Parathyroid adenoma (tissue), 2 donors: ENCODE results near the gene MS4A5.

Experiments used
- H2AFZ ChIP-seq: fragments of 300-600 bp; sonication (generic); one replicate; pipeline ENCODE4 v1.7.0; 2017; ENCODE audit warnings: antibody characterized with exemption, mild to moderate bottlenecking
- H3K27ac ChIP-seq: fragments of 300-600 bp; sonication (generic); one replicate; pipeline ENCODE4 v1.7.0; 2017
- H3K27me3 ChIP-seq: fragments of 300-600 bp; sonication (generic); one replicate; pipeline ENCODE4 v1.7.0; 2017; ENCODE audit warnings: low read length; ENCODE audit not compliant: control insufficient read depth, insufficient read depth
- H3K36me3 ChIP-seq: fragments of 300-600 bp; sonication (generic); one replicate; pipeline ENCODE4 v1.7.0; 2017; ENCODE audit warnings: low read length; ENCODE audit not compliant: control insufficient read depth, insufficient read depth
- H3K4me1 ChIP-seq: fragments of 300-600 bp; sonication (generic); one replicate; pipeline ENCODE4 v1.7.0; 2017; ENCODE audit warnings: control low read depth
- H3K4me2 ChIP-seq: fragments of 300-600 bp; sonication (generic); one replicate; pipeline ENCODE4 v1.7.0; 2017; ENCODE audit warnings: low read length
- H3K4me3 ChIP-seq: fragments of 300-600 bp; sonication (generic); one replicate; pipeline ENCODE4 v1.7.0; 2017; ENCODE audit warnings: low read depth, low read length
- H3K79me2 ChIP-seq: fragments of 300-600 bp; sonication (generic); one replicate; pipeline ENCODE4 v1.7.0; 2017; ENCODE audit warnings: control low read depth
- H3K9ac ChIP-seq: fragments of 300-600 bp; sonication (generic); one replicate; pipeline ENCODE4 v1.7.0; 2017; ENCODE audit warnings: mild to moderate bottlenecking
- H3K9me3 ChIP-seq: fragments of 300-600 bp; sonication (generic); one replicate; pipeline ENCODE4 v1.7.0; 2017; ENCODE audit warnings: low read length; ENCODE audit not compliant: control insufficient read depth
- CTCF ChIP-seq: fragments of 300-600 bp; sonication (generic); IDR thresholded peaks from one replicate; pipeline ENCODE4 v1.7.0; 2017; ENCODE audit warnings: antibody characterized with exemption, mild to moderate bottlenecking
- donor health status: primary hyperparathyroidism.

Gene MS4A5, protein sequence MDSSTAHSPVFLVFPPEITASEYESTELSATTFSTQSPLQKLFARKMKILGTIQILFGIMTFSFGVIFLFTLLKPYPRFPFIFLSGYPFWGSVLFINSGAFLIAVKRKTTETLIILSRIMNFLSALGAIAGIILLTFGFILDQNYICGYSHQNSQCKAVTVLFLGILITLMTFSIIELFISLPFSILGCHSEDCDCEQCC

GRCh38 chr11:60429272-60429671, at the start of gene MS4A5:
TSS of gene MS4A5 (plus strand) at chr11:60429572. CDS start at chr11:60429675, 103 bp downstream.
- H3K9ac ChIP-seq: no peak within 1 kb of the TSS
- H2AFZ ChIP-seq: no peak within 1 kb of the TSS
- TF ChIP-seq CTCF: no peak
- no peaks in the 10 kb centered on the region for H3K36me3 ChIP-seq
- H3K9me3 ChIP-seq: no peaks in the 10 kb centered on the region
- no peaks in the 10 kb centered on the region for H3K27me3 ChIP-seq
- no peaks in the 10 kb centered on the region for H3K79me2 ChIP-seq
- no peaks in the 10 kb centered on the region for H3K4me1 ChIP-seq
- no peak within 1 kb of the TSS for H3K4me2 ChIP-seq
- H3K27ac ChIP-seq: no peak within 1 kb of the TSS
- H3K4me3 ChIP-seq: no peak within 1 kb of the TSS

DNA sequence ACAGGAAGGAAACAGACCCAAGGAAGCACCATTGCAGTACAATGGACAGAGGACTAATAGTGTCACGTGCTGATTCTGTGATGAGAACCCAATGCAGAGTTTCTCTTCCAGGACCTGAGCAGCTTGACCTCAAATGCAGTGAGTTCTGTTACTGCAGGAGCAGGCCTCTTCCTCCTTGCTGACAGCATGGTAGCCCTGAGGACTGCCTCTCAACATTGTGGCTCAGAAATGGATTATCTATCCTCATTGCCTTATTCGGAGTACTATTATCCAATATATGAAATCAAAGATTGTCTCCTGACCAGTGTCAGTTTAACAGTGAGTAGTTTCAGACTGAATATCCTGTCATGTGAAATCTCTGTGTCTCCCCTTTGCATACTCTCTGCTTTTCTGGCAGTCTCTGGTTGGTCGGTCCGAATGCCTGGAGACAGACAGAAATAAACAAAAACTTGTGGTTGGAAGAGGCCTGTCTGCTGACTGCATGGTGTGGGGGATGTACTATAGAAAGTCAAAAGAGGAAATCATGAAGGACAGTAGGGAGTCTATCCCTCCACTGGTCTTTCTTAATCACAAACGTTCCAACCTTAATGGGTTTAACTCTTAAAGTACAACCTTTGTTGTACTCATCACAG, 40.0 kb upstream of the MS4A5 start:
- Histone ChIP-seq H3K9me3 (no peaks in the 10 kb centered on the region), H3K79me2 (no peaks in the 10 kb centered on the region), H3K9ac (no peak overlapping the region), H3K4me1 (no peaks in the 10 kb centered on the region), H3K4me3 (no peak overlapping the region), H3K4me2 (no peak overlapping the region), H3K27ac (no peak overlapping the region), H3K36me3 (no peaks in the 10 kb centered on the region), H2AFZ (no peak overlapping the region), H3K27me3 (no peaks in the 10 kb centered on the region)
- no peak for TF ChIP-seq CTCF

GRCh38 chr11:60390419-60390818, 39.0 kb upstream of the MS4A5 start:
- Histone ChIP-seq H3K4me2 (no peak overlapping the region), H3K27ac (no peak overlapping the region), H2AFZ (no peak overlapping the region), H3K4me3 (no peak overlapping the region), H3K9me3 (no peaks in the 10 kb centered on the region), H3K79me2 (no peaks in the 10 kb centered on the region), H3K4me1 (no peaks in the 10 kb centered on the region), H3K9ac (no peak overlapping the region), H3K36me3 (no peaks in the 10 kb centered on the region), H3K27me3 (no peaks in the 10 kb centered on the region)
- TF ChIP-seq CTCF: no peak

DNA sequence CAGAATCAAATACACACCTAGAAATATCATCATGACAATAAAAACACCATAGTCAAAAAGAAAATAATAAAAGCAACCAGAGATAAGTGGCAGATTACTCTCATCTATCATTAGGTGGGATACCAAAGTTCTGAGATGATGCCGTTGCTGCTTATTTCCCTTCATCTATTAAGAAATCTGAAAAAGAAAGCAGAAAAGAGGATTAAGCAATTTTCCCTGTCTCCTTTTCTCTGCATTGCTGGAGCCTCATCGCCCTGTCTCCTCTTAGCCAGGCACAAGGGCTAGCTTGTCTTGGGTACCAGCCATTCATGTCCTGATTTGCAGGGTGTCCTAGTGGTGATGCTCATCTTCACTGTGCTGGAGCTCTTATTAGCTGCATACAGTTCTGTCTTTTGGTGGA, 37.0 kb upstream of the MS4A5 start:
- no peaks in the 10 kb centered on the region for H3K4me1 ChIP-seq
- H3K36me3 ChIP-seq: no peaks in the 10 kb centered on the region
- no peak overlapping the region for H3K9ac ChIP-seq
- H3K27ac ChIP-seq: no peak overlapping the region
- H3K79me2 ChIP-seq: no peaks in the 10 kb centered on the region
- no peak overlapping the region for H3K4me2 ChIP-seq
- no peak overlapping the region for H3K4me3 ChIP-seq
- H3K27me3 ChIP-seq: no peaks in the 10 kb centered on the region
- TF ChIP-seq CTCF: no peak
- H3K9me3 ChIP-seq: no peaks in the 10 kb centered on the region
- H2AFZ ChIP-seq: no peak overlapping the region

GRCh38 chr11:60393016-60393415, 36.4 kb upstream of the MS4A5 start:
- Histone ChIP-seq H3K79me2 (no peaks in the 10 kb centered on the region), H3K27ac (no peak overlapping the region), H3K4me3 (no peak overlapping the region), H3K4me2 (no peak overlapping the region), H3K4me1 (no peaks in the 10 kb centered on the region), H3K27me3 (no peaks in the 10 kb centered on the region), H2AFZ (no peak overlapping the region), H3K9me3 (no peaks in the 10 kb centered on the region), H3K9ac (no peak overlapping the region), H3K36me3 (no peaks in the 10 kb centered on the region)
- no peak for TF ChIP-seq CTCF
